KMS-11 (cell line): ENCODE results near the gene ODAD4.

ENCODE experiments used
- H2AFZ ChIP-seq: fragments of 200-600 bp; sonication (generic); 2 replicates; pipeline ENCODE4 v1.6.1; 2016; ENCODE audit warnings: antibody characterized with exemption, mixed run types, low read depth
- H3K27ac ChIP-seq: fragments of 200-600 bp; sonication (generic); 2 replicates; pipeline ENCODE4 v1.6.1; 2016; ENCODE audit warnings: mild to moderate bottlenecking, mixed run types
- H3K27me3 ChIP-seq: fragments of 200-600 bp; sonication (generic); 2 replicates; pipeline ENCODE4 v1.6.1; 2017; ENCODE audit warnings: mild to moderate bottlenecking, low read depth, mixed run types, moderate library complexity; ENCODE audit not compliant: insufficient read depth
- H3K36me3 ChIP-seq: fragments of 200-600 bp; sonication (generic); 2 replicates; pipeline ENCODE4 v1.6.1; 2017; ENCODE audit warnings: mild to moderate bottlenecking, mixed run types; ENCODE audit not compliant: insufficient read depth
- H3K4me1 ChIP-seq: fragments of 200-600 bp; sonication (generic); 2 replicates; pipeline ENCODE4 v1.6.1; 2016; ENCODE audit warnings: mild to moderate bottlenecking, low read depth, mixed run types; ENCODE audit not compliant: poor library complexity, severe bottlenecking
- H3K4me2 ChIP-seq: fragments of 200-600 bp; sonication (generic); 2 replicates; pipeline ENCODE4 v1.7.0; 2016; ENCODE audit warnings: mild to moderate bottlenecking, mixed run types
- H3K4me3 ChIP-seq: fragments of 200-600 bp; sonication (generic); IDR thresholded peaks from 2 replicates; pipeline ENCODE4 v1.6.1; 2017; ENCODE audit warnings: low read depth, low read length, mixed read lengths; ENCODE audit not compliant: insufficient read depth
- H3K79me2 ChIP-seq: fragments of 200-600 bp; sonication (generic); 2 replicates; pipeline ENCODE4 v1.6.1; 2016; ENCODE audit warnings: low read depth, mixed run types; ENCODE audit not compliant: insufficient read depth
- H3K9ac ChIP-seq: fragments of 200-600 bp; sonication (generic); 2 replicates; pipeline ENCODE4 v1.6.1; 2016; ENCODE audit warnings: mild to moderate bottlenecking, mixed run types
- H4K20me1 ChIP-seq: fragments of 200-600 bp; sonication (generic); 2 replicates; pipeline ENCODE4 v1.6.1; 2016; ENCODE audit warnings: mild to moderate bottlenecking, mixed run types; ENCODE audit not compliant: insufficient read depth
- CTCF ChIP-seq: fragments of 200-600 bp; sonication (generic); conservative IDR thresholded peaks from 2 replicates; pipeline ENCODE4 v1.6.1; 2017; ENCODE audit warnings: low read depth, mild to moderate bottlenecking, antibody characterized with exemption, low read length, moderate library complexity, mixed read lengths

ODAD4 gene

GRCh38 chr17:41988418-41988817, 58.0 kb downstream of the ODAD4 start:
- no peak overlapping the region for H2AFZ ChIP-seq
- no peak overlapping the region for H3K4me3 ChIP-seq
- no peaks in the 10 kb centered on the region for H3K79me2 ChIP-seq
- no peaks in the 10 kb centered on the region for H4K20me1 ChIP-seq
- no peak overlapping the region for H3K27ac ChIP-seq
- H3K36me3 ChIP-seq: peaks cover 10% of the 10 kb centered on the region; the same call in 1 of the 2 replicates
- peaks cover 9% of the 10 kb centered on the region for H3K4me1 ChIP-seq
- no peaks in the 10 kb centered on the region for H3K27me3 ChIP-seq
- no peak overlapping the region for H3K9ac ChIP-seq
- H3K4me2 ChIP-seq: no peak overlapping the region
- TF ChIP-seq CTCF: no peak

DNA sequence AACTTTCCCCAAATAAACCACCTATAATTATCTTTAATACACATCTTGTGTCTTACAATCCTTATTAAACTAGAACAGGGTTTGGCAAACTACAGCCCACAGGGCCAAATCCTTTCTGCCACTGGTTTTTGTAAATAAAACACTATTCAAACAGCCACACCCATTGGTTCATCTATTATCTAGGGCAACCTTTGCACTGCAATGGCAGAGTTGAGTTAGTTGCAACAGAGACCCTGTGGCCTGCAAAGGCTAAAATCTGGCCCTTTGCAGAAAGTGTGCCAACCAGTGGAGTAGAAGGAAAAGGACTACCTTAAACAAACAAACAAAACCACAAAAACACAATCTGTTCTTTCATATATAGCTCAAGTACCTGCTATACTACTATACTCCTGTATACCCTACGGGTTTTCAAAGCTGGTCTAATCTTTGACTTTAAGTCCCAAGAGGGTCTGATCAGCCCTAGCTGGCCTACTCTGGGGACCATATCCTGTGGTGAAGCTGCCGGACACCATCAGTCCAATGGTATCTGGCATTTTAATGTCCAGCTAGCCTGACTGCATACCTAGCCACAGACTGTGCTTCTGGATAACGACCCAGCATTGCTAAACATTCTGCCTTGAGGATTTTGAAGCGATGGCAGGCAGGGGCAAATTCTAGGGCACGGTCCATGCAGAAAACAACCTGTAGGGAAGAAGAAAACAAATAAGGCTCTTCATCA, 59.4 kb downstream of the ODAD4 start:
- peaks cover 9% of the 10 kb centered on the region for H3K4me1 ChIP-seq
- no peak overlapping the region for H2AFZ ChIP-seq
- no peak overlapping the region for H3K27ac ChIP-seq
- H3K4me3 ChIP-seq: no peak overlapping the region
- H3K9ac ChIP-seq: no peak overlapping the region
- H3K27me3 ChIP-seq: no peaks in the 10 kb centered on the region
- no peak for TF ChIP-seq CTCF
- H3K79me2 ChIP-seq: no peaks in the 10 kb centered on the region
- no peak overlapping the region for H3K4me2 ChIP-seq
- no peaks in the 10 kb centered on the region for H4K20me1 ChIP-seq
- peaks cover 15% of the 10 kb centered on the region; the same call in 1 of the 2 replicates for H3K36me3 ChIP-seq

GRCh38 chr17:41992576-41992975, 62.2 kb downstream of the ODAD4 start:
- H3K27ac ChIP-seq: no peak overlapping the region
- H3K79me2 ChIP-seq: no peaks in the 10 kb centered on the region
- H2AFZ ChIP-seq: no peak overlapping the region
- no peak overlapping the region for H3K4me2 ChIP-seq
- no peaks in the 10 kb centered on the region for H3K27me3 ChIP-seq
- no peak for TF ChIP-seq CTCF
- H3K4me3 ChIP-seq: no peak overlapping the region
- peaks cover 9% of the 10 kb centered on the region for H3K4me1 ChIP-seq
- H4K20me1 ChIP-seq: 0 out of 2 replicates have a peak, but pooled peaks cover 4% of the 10 kb centered on the region
- H3K9ac ChIP-seq: no peak overlapping the region
- peaks cover 19% of the 10 kb centered on the region; the same call in 1 of the 2 replicates for H3K36me3 ChIP-seq

- Histone ChIP-seq H3K36me3 (peaks cover 28% of the 10 kb centered on the region; the same call in 1 of the 2 replicates), H3K4me1 (no peaks in the 10 kb centered on the region), H3K4me2 (no peak overlapping the region), H3K27ac (no peak overlapping the region), H3K27me3 (no peaks in the 10 kb centered on the region), H3K9ac (no peak overlapping the region), H3K4me3 (no peak overlapping the region), H4K20me1 (peaks cover 8% of the 10 kb centered on the region), H3K79me2 (peaks cover 17% of the 10 kb centered on the region), H2AFZ (no peak overlapping the region)
- no peak for TF ChIP-seq CTCF
Observed at GRCh38 chr17:41996855-41997164, 66.4 kb downstream of the ODAD4 start.
